Gastroesophageal sphincter (tissue), 3 donors: ENCODE data around the gene HLA-DRA.

Source experiments
- CTCF ChIP-seq, 4 experiments: fragments of 200-600 bp in 2 of 4; fragments of 450-650 bp in 2 of 4; sonication (generic) in 1 of 4; IDR thresholded peaks; one replicate each; pipeline ENCODE4 v1.5.1; 2017 to 2019; ENCODE audit warnings: antibody characterized with exemption in 4 of 4, mild to moderate bottlenecking in 2 of 4, moderate library complexity in 2 of 4
- POLR2A ChIP-seq, 2 donors: fragments of 450-650 bp; IDR thresholded peaks; one replicate each; pipeline ENCODE4 v1.6.1; 2017; ENCODE audit warnings: antibody characterized with exemption in 2 of 2, mild to moderate bottlenecking in 2 of 2, moderate library complexity in 1 of 2
- POLR2AphosphoS5 ChIP-seq: sonication (generic); formaldehyde crosslinking; IDR thresholded peaks from one replicate; pipeline ENCODE4 v1.6.1; 2017; ENCODE audit warnings: antibody characterized with exemption

GRCh38 chr6:32483968-32484613, 44.4 kb downstream of the HLA-DRA start:
- TF ChIP-seq CTCF (IDR thresholded peaks at IDR 0.05), result no peak
- TF ChIP-seq POLR2AphosphoS5, result no peak
- no peak for TF ChIP-seq POLR2A (IDR thresholded peaks at IDR 0.05)
